H9 (cell line): ENCODE measurements around the gene ZNF653. TPM values are rescaled to one million over a fixed set of nuclear protein-coding genes. Genes with fewer than 3 reads are reported as not detected.
"Not testable (repeated sequence)": the region's sequence is repeated elsewhere in the genome, so short reads cannot be mapped to it uniquely, and the experiment has no call there.

Experiments
- DNase-seq: peaks from one replicate; pipeline ENCODE4 v3.0.0-alpha.2; 2017
- H2AFZ ChIP-seq: one replicate; pipeline ENCODE4 v1.6.1; 2013; ENCODE audit warnings: mild to moderate bottlenecking, low read length, control low read depth, moderate library complexity
- H2AK5ac ChIP-seq: 2 replicates; pipeline ENCODE4 v1.6.1; 2013; ENCODE audit warnings: low read length, control low read depth, mixed read lengths; ENCODE audit not compliant: insufficient read length
- H2BK120ac ChIP-seq: one replicate; pipeline ENCODE4 v1.6.1; 2013; ENCODE audit warnings: low read depth, mild to moderate bottlenecking, low read length, control low read depth, inconsistent platforms; ENCODE audit not compliant: poor library complexity, severe bottlenecking
- H2BK12ac ChIP-seq: 2 replicates; pipeline ENCODE4 v1.6.1; 2013; ENCODE audit warnings: low read length, control low read depth, mixed read lengths, low read depth; ENCODE audit not compliant: insufficient read length
- H2BK15ac ChIP-seq: 2 replicates; pipeline ENCODE4 v1.6.1; 2013; ENCODE audit warnings: low read depth, low read length, control low read depth
- H2BK20ac ChIP-seq: one replicate; pipeline ENCODE4 v1.6.1; 2013; ENCODE audit warnings: low read depth, mild to moderate bottlenecking, low read length, control low read depth, inconsistent platforms; ENCODE audit not compliant: poor library complexity, severe bottlenecking
- H2BK5ac ChIP-seq: 2 replicates; pipeline ENCODE4 v1.6.1; 2013; ENCODE audit warnings: low read length, control low read depth, mixed read lengths; ENCODE audit not compliant: insufficient read length
- H3K14ac ChIP-seq: 2 replicates; pipeline ENCODE4 v1.6.1; 2013; ENCODE audit warnings: low read length, control low read depth; ENCODE audit not compliant: insufficient read depth
- H3K18ac ChIP-seq: 2 replicates; pipeline ENCODE4 v1.6.1; 2013; ENCODE audit warnings: low read depth, mild to moderate bottlenecking, mixed read lengths, low read length, control low read depth; ENCODE audit not compliant: insufficient read length
- H3K23ac ChIP-seq: 2 replicates; pipeline ENCODE4 v1.6.1; 2013; ENCODE audit warnings: low read length, control low read depth, mixed read lengths, low read depth; ENCODE audit not compliant: insufficient read length
- H3K23me2 ChIP-seq: 2 replicates; pipeline ENCODE4 v1.6.1; 2013; ENCODE audit warnings: low read depth, mild to moderate bottlenecking, mixed read lengths, low read length, control low read depth; ENCODE audit not compliant: insufficient read length, poor library complexity, severe bottlenecking
- H3K27ac ChIP-seq: 2 replicates; pipeline ENCODE4 v1.5.1; 2013; ENCODE audit warnings: low read length, control low read depth, mixed read lengths, low read depth; ENCODE audit not compliant: insufficient read length
- H3K27me3 ChIP-seq: 2 replicates; pipeline ENCODE4 v1.6.1; 2013; ENCODE audit warnings: low read length, control low read depth, inconsistent platforms; ENCODE audit not compliant: insufficient read depth
- H3K4ac ChIP-seq: 2 replicates; pipeline ENCODE4 v1.6.1; 2013; ENCODE audit warnings: low read depth, mild to moderate bottlenecking, control low read depth, inconsistent platforms, low read length, moderate library complexity
- H3K4me1 ChIP-seq: 2 replicates; pipeline ENCODE4 v1.6.1; 2013; ENCODE audit warnings: low read length, control low read depth, inconsistent platforms; ENCODE audit not compliant: insufficient read depth
- H3K4me2 ChIP-seq: 2 replicates; pipeline ENCODE4 v1.6.1; 2013; ENCODE audit warnings: low read length, control low read depth, mixed read lengths; ENCODE audit not compliant: insufficient read length, insufficient read depth
- H3K56ac ChIP-seq: 2 replicates; pipeline ENCODE4 v1.6.1; 2013; ENCODE audit warnings: low read depth, mild to moderate bottlenecking, mixed read lengths, low read length, control low read depth; ENCODE audit not compliant: insufficient read length
- H3K79me1 ChIP-seq: 2 replicates; pipeline ENCODE4 v1.6.1; 2013; ENCODE audit warnings: low read depth, mild to moderate bottlenecking, moderate library complexity, low read length, control low read depth, inconsistent platforms; ENCODE audit not compliant: insufficient read depth, poor library complexity, severe bottlenecking
- H3K79me2 ChIP-seq: 2 replicates; pipeline ENCODE4 v1.6.1; 2013; ENCODE audit warnings: low read length, control low read depth, inconsistent platforms; ENCODE audit not compliant: insufficient read depth
- H3K9ac ChIP-seq: 2 replicates; pipeline ENCODE4 v1.6.1; 2013; ENCODE audit warnings: low read length, control low read depth, mixed read lengths; ENCODE audit not compliant: insufficient read length; ENCODE audit errors: extremely low read depth
- H3K9me3 ChIP-seq: one replicate; pipeline ENCODE4 v1.6.1; 2013; ENCODE audit warnings: low read depth, low read length, inconsistent platforms; ENCODE audit not compliant: control insufficient read depth
- H3T11ph ChIP-seq: one replicate; pipeline ENCODE4 v1.6.1; 2013; ENCODE audit warnings: mild to moderate bottlenecking, low read length, control low read depth, inconsistent platforms
- H4K20me1 ChIP-seq: one replicate; pipeline ENCODE4 v1.6.1; 2013; ENCODE audit not compliant: control insufficient read depth, insufficient read length, insufficient read depth
- H4K5ac ChIP-seq: 2 replicates; pipeline ENCODE4 v1.6.1; 2013; ENCODE audit warnings: low read depth, mild to moderate bottlenecking, mixed read lengths, low read length, control low read depth; ENCODE audit not compliant: insufficient read length
- H4K8ac ChIP-seq: replicated peaks from 2 replicates; pipeline ENCODE4 v1.6.1; 2013; ENCODE audit warnings: low read length, control low read depth, mixed read lengths, low read depth; ENCODE audit not compliant: insufficient read length
- H4K91ac ChIP-seq: 2 replicates; pipeline ENCODE4 v1.6.1; 2013; ENCODE audit warnings: low read depth, mild to moderate bottlenecking, moderate library complexity, mixed read lengths, low read length, control low read depth; ENCODE audit not compliant: insufficient read length
- H3K27ac Mint-ChIP-seq, 3 experiments: 2 replicates in 2 of 3; 3 replicates in 1 of 3; pipeline ENCODE4 v1.8.0; 2020 to 2021; ENCODE audit warnings: mixed read lengths in 3 of 3, mild to moderate bottlenecking in 1 of 3, moderate library complexity in 1 of 3
- H3K27me3 Mint-ChIP-seq: 2 replicates; pipeline ENCODE4 v1.8.0; 2021; ENCODE audit warnings: low read depth, mild to moderate bottlenecking, moderate library complexity, mixed read lengths
- H3K36me3 Mint-ChIP-seq, 3 experiments: 2 replicates in 2 of 3; 3 replicates in 1 of 3; pipeline ENCODE4 v1.8.0; 2020 to 2021; ENCODE audit warnings: low read depth in 3 of 3, mixed read lengths in 3 of 3; ENCODE audit not compliant: insufficient read depth in 1 of 3
- H3K4me1 Mint-ChIP-seq, 2 experiments: 2 replicates each; pipeline ENCODE4 v1.8.0; 2020; ENCODE audit warnings: mixed read lengths in 2 of 2
- H3K4me3 Mint-ChIP-seq, 2 experiments: 2 replicates in 1 of 2; 3 replicates in 1 of 2; pipeline ENCODE4 v1.8.0; 2020 to 2021; ENCODE audit warnings: mild to moderate bottlenecking in 2 of 2, mixed read lengths in 2 of 2, moderate library complexity in 1 of 2
- H3K9me3 Mint-ChIP-seq, 2 experiments: 2 replicates in 1 of 2; 3 replicates in 1 of 2; pipeline ENCODE4 v1.8.0; 2020; ENCODE audit warnings: mild to moderate bottlenecking in 2 of 2, mixed read lengths in 2 of 2, moderate library complexity in 1 of 2
- WGBS: extraction: QIAGEN DNeasy Blood & Tissue Kit; methylation state at CpG from one replicate; pipeline ENCODE4 v1.1.7; 2013; ENCODE audit warnings: missing lambda C conversion rate, low lambda C conversion rate, mixed read lengths; ENCODE audit not compliant: insufficient read length; ENCODE audit errors: extremely low coverage; 5-methylcytosine and 5-hydroxymethylcytosine counted together
- total RNA-seq: library from RNA; stranded (reverse); gene quantifications from 2 replicates; pipeline ENCODE4 v1.2.1, GENCODE V29; 2021
- TF ChIP-seq, protein P1 (sequence below): fragments of 200-600 bp; sonication (generic); conservative IDR thresholded peaks from 3 replicates; pipeline ENCODE4 v1.8.0; 2021; ENCODE audit warnings: antibody characterized with exemption, mild to moderate bottlenecking

The ZNF653 gene
- total RNA-seq, 1 experiment from 2014 or later = 11.6 TPM

DNA sequence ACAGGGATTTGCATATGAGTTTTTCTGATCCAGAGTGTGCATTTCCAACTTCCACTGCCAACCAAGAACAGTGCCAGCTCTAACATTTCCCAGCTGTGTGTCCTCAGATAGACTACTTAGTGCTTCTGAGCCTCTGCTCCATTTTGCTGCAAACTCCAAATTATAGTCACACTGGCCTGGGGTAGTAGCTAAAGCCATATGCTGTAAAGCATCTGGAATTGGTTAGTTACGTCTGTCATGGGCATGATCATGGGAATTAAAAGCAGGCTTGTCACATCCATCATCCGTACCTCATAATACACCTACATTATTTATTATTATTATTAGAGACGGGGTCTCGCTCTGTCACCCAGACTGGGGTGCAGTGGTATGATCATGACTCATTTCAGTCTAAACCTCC, 31.9 kb downstream of the ZNF653 start:
- Histone ChIP-seq H2BK15ac (no peak overlapping the region), H3K14ac (no peak overlapping the region), H2BK5ac (no peak overlapping the region), H3K4ac (no peak overlapping the region), H3K4me1 (no peaks in the 10 kb centered on the region), H4K5ac (no peak overlapping the region), H3K23me2 (no peaks in the 10 kb centered on the region), H2AK5ac (no peak overlapping the region), H3K79me2 (no peaks in the 10 kb centered on the region), H4K20me1 (no peaks in the 10 kb centered on the region), H3K9ac (no peak overlapping the region), H3K79me1 (no peaks in the 10 kb centered on the region), H3K18ac (no peak overlapping the region), H2BK20ac (no peak overlapping the region), H3K56ac (no peak overlapping the region), H3K9me3 (no peaks in the 10 kb centered on the region), H3K27me3 (no peaks in the 10 kb centered on the region; the same call in 1 of the 2 replicates), H4K8ac (no peak overlapping the region), H4K91ac (no peak overlapping the region), H3K23ac (no peak overlapping the region), H3T11ph (no peak overlapping the region), H3K27ac (no peak overlapping the region), H3K4me2 (no peak overlapping the region), H2AFZ (no peak overlapping the region), H2BK120ac (no peak overlapping the region), H2BK12ac (no peak overlapping the region)
- Mint-ChIP-seq H3K36me3 (no peaks in the 10 kb centered on the region), H3K4me1 (peaks cover 0 to 4% of the 10 kb centered on the region in 2 experiments; a peak in 1 of 4 replicates), H3K27me3 (peaks cover 29% of the 10 kb centered on the region), H3K4me3 (no peak overlapping the region), H3K27ac (no peak overlapping the region), H3K9me3 (no peaks in the 10 kb centered on the region)
- TF ChIP-seq, protein P1, sequence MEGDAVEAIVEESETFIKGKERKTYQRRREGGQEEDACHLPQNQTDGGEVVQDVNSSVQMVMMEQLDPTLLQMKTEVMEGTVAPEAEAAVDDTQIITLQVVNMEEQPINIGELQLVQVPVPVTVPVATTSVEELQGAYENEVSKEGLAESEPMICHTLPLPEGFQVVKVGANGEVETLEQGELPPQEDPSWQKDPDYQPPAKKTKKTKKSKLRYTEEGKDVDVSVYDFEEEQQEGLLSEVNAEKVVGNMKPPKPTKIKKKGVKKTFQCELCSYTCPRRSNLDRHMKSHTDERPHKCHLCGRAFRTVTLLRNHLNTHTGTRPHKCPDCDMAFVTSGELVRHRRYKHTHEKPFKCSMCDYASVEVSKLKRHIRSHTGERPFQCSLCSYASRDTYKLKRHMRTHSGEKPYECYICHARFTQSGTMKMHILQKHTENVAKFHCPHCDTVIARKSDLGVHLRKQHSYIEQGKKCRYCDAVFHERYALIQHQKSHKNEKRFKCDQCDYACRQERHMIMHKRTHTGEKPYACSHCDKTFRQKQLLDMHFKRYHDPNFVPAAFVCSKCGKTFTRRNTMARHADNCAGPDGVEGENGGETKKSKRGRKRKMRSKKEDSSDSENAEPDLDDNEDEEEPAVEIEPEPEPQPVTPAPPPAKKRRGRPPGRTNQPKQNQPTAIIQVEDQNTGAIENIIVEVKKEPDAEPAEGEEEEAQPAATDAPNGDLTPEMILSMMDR = no peak
- no CpG with 5 or more reads among the region's 4 CpGs for WGBS
- no peak for DNase-seq

DNA sequence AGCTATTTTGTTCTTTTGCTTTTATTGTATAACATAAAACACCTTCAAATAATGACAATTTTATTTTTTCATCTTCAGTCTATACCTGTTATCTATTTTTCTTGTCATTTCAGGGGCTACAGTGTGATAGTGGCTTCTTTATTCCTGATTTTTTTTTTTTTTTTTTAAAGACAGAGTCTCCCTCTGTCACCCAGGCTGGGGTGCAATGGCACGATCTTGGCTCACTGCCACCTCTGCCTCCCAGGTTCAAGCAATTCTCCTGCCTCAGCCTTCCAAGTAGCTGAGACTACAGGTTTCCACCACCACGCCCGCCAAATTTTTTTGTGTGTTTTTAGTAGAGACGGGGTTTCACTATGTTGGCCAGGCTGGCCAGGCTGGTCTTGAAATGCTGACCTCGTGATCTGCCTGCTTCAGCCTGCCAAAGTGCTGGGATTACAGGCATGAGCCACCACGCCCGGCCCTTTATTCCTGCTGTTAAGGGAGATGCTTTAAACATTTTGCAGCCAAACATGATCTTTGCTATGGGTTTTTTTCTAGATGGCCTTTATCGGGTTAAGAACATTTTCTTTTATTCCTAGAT, 37.3 kb downstream of the ZNF653 start:
- not testable (repeated sequence) for H3K9me3 ChIP-seq, H2BK20ac ChIP-seq, H4K5ac ChIP-seq, H2BK5ac ChIP-seq, H3K23ac ChIP-seq, H3K4me3 Mint-ChIP-seq, H3K27me3 ChIP-seq, H2AFZ ChIP-seq, H3K79me2 ChIP-seq, H4K20me1 ChIP-seq, H2BK120ac ChIP-seq, H3K14ac ChIP-seq, H3K9me3 Mint-ChIP-seq, H3K36me3 Mint-ChIP-seq, H3K27ac Mint-ChIP-seq, H3K4ac ChIP-seq, H3K23me2 ChIP-seq, H3K4me2 ChIP-seq, H3K56ac ChIP-seq, H4K8ac ChIP-seq, H2AK5ac ChIP-seq, H3T11ph ChIP-seq, DNase-seq, H2BK12ac ChIP-seq, H4K91ac ChIP-seq, H3K9ac ChIP-seq, H2BK15ac ChIP-seq, H3K4me1 ChIP-seq, H3K27ac ChIP-seq, H3K18ac ChIP-seq, H3K79me1 ChIP-seq
- WGBS = no CpG with 5 or more reads among the region's 8 CpGs
- H3K27me3 Mint-ChIP-seq = peaks cover 12% of the 10 kb centered on the region
- H3K4me1 Mint-ChIP-seq = peaks cover 7 to 11% of the 10 kb centered on the region in 2 experiments
